HG03378 (cell line): ENCODE data around the gene PHLDA2.
A peak's percentile ranks its signal among the peaks of the same experiment; 100 is the strongest.
"Not testable (repeated sequence)": the region's sequence is repeated elsewhere in the genome, so short reads cannot be mapped to it uniquely, and the experiment has no call there.

Source experiments
- ATAC-seq: cut with Tn5 transposase; IDR thresholded peaks from one replicate; pipeline ENCODE4 v1.9.1; 2021; ENCODE audit warnings: mild to moderate bottlenecking, moderate library complexity; ENCODE audit not compliant: unreplicated experiment

The PHLDA2 gene

DNA sequence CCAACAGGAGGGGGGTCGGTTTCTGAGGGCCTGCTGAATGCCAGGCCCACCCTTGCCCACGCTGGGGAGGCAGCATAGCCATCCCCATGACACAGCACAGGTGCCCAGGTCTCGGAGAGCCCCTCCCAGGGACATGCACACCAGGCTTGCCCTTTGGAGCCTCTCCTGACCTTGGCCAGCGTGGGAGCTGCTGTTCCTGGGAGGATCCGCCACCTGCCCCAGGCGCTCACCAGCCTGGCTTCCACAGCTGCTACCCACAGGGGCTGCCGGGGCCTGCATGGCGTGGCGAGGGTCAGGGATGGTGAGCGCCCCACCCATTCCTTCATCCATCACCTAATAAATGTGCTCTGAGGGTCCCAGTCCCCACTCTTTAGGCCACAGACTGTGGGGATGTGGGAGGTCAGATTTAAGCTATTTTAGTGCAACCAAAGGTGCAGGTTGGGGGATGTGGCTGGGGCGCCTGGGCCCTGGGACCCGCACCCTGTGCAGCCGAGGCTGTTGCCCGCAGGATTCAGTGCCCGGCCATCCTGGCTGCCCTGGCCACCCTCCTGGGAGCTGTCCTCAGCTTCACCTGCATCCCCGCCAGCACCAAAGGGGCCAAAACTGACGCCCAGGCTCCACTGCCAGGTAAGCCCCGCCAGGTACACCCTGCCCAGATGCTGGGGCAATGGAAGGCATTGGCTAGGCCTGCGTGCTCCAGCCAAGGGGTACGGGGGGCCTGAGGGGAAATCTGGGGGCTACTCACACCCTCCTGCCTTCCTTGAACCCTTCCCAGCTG is 12.9 kb downstream of the PHLDA2 start:
- no peak for ATAC-seq

DNA sequence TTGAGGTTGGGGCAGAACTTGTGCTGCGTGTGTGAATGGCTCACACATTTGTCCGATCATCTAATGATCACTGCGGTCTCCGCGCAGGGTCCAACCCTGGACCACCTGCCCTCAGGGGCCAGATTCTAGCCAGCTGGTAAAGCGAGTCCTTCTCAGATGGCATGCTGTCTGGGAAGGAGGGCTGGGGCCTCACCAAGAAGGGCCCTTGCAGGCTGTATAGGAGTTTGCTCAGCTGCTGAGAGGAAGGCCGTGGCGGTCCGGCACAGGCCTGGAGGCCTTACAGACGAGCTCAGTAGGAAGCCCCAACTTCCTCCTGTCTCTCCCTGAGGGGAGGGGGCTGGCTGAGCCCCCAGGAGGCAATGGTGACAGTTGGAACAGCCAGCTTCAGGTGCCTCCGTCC is 13.7 kb downstream of the PHLDA2 start:
- ATAC-seq = no peak

DNA sequence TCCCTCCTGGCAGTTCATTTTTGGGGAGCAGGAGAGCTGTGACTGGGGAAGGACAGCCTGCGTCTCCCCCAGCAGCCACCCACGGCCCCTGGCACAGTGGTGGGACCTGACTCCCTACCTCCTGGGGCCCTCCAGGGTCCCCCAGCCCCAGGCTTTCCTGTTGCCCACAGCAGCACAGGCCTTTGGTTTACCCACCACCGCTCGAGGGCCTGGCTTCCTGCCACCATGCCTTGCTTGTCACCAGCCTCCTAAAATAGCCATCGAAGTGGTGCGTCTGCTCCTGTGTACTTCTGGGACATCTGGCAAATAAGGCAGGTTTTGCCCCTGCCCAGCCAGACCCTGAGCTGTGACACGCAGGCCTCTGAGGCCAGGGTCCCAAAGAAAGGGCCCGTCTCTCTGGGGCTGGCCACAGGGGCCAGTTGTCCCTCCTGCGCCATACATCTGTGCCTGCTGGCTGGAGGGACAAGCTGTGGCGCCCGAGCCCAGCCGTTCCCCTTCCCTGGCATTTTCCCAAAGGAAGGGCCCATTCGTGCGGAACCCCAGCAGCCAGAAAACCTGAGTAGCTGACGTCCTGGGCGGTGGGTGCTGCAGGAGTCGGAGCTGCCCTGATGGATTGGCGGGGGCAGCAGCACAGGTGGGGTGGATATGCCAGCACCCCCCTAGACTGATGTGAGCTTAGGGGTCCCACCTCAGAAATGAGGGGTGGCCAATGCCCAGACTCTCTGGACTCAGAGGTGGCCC is 14.6 kb downstream of the PHLDA2 start:
- no peak for ATAC-seq

DNA sequence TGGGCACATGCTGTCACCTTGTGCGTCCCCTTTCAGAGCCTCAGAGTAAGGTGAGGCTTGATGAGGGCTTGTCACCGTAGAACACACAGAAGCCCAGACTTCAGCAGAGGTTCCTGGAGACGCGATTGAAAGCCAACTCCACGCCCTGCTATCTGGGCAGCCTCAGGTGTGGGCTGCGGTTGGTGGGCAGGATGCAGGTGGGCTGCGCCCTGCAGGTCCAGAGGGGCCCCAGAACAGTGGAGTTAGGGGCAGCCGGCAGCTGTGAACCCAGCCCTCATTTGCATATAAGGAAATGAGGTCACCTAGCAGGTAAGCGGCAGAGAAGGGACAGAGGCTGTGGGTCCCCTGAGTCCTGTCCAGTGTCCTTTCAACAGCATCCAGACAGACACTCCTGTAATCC is 15.4 kb downstream of the PHLDA2 start:
- no peak for ATAC-seq

DNA sequence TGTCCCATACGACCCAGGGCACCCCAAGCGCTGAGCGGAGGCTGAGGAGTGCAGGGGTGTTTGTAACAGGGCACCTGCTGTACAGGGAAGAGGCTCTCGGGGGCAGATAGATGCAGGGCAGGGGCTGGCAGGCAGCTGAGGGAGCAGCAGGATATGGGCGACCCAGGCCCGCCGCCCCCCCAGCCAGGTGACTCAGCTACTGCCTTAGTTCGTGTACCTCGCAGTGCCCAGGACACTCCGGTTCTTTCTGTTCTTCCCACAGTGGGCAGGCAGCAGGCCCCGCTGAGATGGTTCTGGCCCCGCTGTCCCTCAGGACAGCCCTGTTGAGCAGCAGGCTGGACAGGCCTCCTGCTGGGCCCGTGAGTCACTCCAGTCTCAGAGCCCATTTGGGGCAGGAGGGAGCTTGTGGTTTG is 16.2 kb downstream of the PHLDA2 start:
- ATAC-seq = no peak

DNA sequence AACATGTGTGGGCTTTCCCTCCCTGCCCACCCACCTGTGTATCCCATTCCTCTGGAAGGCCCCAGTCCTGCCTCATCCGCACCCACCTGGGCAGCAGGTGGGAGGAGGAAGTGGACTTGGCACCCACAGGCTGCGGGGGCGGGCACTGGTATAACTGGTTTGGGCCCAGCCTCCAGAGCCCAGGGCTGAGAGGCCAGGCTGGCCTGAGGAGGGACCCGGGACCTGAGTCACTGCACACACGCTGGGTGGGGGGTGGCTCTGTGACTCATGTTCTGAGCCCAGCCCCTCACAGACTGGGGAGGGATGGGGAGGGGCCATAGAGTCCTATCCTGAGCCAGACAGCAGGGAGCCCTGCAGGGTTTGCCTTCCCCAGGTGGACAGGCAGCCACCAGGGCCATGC is 16.7 kb downstream of the PHLDA2 start:
- ATAC-seq = no peak

DNA sequence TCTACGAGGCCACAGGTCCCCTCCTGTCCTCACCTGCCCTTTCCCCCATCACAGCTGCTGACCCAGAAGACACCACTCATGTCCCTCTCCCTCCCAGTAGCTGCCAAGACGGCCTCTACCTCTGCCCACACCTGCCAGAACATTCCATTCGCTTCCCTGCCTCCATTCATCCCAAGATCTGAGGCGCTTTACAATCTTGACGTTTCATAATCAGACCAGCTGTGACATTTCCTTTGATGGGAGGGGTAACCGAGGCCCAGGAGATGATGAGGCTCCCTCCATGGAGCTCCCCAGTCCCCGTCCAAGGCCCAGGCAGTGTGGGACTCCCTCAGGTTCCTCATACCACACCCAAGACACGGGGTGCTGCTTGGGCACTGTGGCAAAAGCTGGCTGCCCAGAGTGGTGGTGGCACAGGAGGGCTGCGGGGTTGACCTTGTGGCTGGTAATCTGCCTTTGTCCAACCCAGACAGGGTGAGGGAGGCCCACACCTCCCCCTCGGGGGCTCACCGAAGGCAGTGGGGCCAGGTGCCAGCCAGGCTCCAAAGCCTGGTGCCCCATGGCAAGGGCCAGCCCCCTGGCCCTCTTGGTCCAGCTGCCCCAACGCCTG is 17.3 kb downstream of the PHLDA2 start:
- ATAC-seq = no peak

DNA sequence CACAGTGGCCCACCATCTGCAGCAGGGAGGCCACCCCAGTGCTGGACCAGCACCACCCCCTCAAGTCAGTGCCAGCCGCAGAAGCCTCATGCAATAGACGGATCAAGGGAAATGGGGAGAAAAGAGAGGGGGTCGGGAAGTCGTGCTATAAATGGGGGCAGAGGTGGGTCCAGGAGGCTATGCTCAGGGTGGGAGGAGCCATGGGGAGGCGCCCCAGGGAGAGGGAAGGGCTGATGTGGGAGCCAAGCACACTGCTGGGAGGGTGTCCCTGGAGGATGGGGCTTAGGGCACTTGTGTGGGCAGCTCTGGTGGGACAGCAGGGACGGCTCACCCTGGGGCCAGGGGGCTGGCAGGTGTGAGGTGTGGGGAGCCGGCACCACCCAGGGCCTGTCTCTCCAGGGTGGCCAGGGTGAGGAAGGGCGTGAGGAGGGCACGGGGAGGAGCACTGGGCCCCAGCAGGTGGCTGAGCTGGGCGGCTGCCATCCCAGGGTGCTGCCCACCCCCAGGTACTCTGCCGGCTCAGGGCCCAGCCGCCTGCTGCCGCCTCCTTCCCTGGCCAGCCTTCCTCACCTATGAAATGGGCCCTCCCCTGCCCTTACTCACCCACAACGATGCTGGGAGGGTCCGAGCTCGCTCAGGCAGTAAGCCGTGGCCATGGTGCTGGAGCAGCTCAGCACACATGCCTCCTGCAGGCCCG is 18.0 kb downstream of the PHLDA2 start:
- ATAC-seq = no peak

DNA sequence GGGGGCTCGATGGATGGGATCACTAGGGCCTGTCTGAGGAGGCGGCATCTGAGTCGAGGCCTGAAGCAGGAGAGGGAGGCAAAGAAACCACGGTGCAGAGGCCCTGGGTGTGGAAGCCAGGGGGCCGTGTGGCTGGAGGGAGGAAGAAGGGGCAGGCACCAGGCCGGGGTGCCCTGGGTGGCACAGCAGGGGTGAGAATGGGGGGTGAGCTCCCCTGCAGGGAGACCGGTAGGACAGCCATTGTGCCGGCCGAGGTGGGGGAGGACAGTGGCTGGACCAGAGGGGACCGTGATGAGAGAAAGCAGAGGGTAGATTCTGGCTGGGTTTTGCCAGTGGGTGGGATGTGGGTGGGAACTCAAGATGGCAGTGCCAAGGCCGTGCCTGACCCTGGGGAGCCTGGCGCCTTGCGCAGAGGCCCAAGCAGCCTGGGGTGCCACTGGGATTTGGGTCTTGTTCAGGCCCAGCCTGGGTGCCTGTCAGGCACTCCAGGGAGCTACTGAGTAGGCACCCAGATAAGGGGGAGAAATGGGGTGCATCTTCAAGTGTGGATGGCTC is 18.7 kb downstream of the PHLDA2 start:
- no peak for ATAC-seq

DNA sequence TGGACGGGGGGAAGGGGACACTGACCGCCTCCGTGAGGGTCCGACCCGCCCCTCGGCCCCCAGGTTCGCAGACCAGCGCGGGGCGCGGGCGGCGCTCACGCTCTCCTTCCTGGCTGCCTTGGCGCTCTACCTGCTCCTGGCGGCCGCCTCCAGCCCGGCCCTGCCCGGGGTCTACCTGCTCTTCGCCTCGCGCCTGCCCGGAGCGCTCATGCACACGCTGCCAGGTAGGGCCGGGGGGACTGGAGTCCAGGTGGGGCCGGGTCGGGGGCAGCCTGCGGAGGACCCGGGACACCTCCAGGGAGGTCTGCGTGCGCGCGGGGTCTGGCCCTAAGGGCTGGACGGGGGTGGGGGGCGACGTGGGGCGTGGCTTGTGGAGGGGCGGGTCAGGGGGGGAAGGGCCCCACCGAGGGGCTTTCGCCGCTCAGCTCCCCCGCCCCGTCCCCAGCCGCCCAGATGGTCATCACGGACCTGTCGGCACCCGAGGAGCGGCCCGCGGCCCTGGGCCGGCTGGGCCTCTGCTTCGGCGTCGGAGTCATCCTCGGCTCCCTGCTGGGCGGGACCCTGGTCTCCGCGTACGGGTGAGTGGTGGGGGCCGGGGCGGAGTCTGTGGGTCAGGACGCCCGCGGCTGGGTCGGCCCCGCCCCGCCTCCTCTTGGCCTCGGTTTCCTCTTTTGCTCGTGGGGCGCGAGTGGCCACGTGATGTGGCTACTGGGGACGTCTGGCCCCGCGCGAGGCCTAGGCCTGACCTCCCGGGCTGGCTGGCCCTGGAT is 19.9 kb downstream of the PHLDA2 start:
- no peak for ATAC-seq

DNA sequence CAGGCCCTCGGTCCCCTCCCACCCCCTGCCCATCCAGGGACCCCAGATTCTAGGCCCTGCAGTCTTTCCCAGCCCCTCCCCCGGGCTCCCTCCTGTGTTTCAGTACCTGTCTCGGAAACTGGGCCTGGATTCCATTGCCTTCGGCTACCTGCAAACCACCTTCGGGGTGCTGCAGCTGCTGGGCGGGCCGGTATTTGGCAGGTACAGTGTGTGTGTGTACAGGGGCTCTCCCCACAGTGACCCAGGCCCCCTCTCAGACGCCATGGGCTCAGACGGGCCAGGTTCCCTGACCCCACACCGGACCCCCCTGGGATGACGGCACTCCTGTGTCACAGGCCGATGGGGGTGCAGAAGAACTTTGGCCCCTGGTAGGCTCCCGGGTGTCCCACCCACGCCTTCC is 21.1 kb downstream of the PHLDA2 start:
- no peak for ATAC-seq

DNA sequence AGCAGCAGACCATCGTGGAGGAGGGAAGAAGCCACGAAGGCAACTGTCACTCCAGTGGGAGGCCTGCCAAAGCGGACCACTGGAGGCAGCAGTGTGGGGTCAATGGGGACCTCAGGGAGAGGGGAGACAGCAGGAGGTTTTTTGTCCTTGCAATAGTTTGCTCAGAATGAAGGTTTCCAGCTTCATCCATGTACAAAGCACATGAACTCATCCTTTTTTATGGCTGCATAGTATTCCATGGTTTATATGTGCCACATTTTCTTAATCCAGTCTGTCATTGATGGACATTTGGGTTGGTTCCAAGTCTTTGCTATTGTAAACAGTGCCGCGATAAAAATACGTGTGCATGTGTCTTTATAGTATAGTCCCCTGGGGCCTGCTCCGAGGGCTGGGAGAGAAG is 23.9 kb downstream of the PHLDA2 start:
- not testable (repeated sequence) for ATAC-seq

DNA sequence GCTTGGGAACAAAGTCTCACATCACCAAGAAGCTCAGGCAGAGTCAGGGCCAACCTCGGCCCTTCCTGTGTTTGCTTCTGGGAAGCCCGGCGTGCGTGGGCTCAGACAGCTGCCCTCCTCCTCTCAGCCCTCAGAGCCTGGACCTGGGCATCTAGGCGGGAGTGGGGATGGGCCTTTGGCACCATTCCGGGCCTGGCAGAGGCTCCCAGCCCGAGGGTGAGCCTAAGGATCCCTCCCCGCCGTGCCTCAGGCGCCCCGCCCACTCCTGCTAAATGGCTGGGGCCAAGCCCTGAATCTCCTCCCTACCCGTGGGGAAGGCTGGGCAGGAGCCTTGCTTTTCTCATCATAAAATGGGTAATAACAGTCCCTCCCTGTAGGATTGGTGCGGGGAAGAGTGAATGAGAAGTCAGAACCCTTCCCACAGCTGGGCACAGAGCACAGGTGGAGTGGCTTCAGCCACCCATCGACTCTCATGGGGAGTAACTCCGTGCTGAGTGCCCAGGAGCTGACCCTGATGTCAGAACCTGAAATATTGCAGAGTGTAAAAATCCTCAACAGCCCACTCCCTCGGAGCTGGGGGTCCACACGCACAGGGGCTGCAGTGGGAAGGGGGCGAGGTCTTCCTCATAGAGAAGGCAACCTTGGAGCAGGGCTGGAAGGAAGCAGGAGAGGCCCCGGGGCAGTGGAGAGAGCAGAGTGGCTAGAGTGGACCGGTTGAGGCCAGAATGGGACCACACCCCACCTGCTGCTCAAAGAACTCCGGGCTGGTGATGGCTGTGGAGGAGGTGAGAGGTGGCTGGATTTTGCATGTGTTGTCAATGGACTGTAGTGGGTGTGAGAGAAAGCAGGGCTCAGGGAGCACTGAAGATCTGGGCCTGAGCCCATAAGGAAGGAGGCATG is 24.8 kb downstream of the PHLDA2 start:
- ATAC-seq = no peak

DNA sequence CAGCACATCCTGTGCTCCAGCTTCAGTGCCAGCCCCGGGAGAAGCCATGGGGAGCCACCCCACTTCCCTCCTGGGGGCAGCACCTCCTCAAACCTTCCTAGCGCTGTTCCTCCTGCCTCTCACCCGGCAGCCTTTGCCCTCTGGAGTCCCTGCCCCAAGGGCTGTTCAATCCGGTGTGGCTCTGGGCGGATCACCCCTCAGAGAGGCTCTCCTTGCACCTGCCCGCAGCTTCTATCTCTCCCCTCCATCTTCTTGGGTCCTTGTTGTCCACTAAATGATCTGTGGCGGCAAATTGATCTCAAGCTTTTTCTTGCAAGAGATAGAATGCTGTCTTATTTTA is 25.6 kb downstream of the PHLDA2 start:
- no peak for ATAC-seq

DNA sequence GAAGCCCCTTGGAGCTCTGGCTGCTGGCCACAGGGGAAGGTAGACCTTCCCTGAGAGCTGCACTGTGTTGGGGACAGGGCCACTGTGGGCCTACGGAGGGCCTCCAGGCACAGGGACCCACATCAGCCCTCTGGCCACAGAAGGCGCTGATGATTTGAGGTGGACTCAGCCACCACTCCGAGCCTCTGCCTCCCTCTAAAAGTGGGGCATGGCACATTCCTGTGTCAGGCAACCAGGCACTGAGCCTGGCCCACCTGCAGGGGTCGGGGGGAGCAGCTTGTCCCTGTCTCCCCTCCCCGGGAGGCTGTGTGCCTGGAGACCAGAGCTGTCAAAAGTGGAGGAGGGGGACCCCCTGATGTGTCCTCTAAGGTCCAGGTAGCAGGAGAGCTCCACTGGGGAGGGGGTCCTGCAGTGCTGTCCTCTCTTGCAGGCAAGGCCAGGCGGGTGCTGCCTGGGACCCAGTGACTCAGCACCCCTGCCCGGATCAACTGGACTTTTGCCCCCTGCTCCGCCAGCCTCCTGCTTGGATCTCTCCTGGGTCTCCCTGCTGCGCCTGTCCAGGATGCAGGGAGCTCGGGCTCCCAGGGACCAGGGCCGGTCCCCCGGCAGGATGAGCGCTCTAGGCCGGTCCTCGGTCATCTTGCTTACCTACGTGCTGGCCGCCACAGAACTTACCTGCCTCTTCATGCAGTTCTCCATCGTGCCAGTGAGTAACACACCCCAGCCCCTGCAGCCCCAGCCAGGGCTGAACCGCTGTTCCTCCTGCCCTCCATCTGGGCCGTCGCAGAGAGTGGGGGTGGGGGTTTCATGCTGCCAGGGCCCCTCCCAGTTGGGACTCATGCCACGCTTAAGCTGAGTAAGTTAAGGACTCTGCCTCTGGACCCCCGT is 26.2 kb downstream of the PHLDA2 start:
- peak; percentile 10 for ATAC-seq

DNA sequence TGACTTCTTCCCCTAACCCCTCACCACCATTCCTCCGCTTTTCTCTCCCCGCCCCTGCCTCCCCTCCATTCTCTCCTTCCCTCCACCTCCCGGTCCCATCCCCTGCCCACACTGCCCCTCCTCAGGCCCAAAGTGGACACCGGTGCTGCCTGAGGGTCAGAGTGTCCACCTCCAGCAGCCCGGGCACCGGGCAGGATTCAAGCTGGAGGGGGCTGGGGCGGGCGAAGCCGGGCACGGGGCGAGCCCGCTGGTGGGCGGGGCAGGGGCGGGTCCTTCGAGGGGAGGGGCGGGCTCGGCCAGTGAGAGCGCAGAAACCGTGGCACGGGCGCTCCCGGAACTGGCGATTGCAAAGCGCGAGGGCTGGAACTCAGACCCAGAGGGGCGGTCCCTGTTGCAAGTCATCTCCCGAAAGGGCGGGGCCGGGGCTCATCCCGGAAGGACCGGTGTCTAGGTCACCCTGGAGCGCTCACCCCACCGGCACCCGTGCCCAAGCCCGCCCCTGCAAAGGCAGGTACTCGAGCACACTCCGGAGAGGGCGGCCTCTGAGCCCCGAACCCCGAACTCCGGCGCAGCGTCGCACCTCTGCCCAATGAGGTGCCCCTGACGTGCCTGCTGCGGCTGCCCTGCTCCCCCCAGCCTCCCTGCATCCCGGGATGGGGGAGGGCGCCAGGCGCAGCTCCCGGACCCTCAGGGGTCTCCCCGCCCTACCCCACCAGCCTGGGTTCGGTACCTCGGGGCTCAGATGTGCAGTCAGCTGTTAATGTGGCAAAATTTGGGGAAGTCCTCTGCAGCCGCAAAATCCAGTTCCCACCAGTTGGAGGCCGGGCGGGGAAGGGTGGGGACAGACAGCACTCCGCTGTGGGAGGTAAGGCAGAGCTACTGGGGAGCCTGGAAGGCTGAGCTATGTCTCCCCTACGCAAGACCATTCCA is 27.1 kb downstream of the PHLDA2 start:
- ATAC-seq = peak; percentile 86

DNA sequence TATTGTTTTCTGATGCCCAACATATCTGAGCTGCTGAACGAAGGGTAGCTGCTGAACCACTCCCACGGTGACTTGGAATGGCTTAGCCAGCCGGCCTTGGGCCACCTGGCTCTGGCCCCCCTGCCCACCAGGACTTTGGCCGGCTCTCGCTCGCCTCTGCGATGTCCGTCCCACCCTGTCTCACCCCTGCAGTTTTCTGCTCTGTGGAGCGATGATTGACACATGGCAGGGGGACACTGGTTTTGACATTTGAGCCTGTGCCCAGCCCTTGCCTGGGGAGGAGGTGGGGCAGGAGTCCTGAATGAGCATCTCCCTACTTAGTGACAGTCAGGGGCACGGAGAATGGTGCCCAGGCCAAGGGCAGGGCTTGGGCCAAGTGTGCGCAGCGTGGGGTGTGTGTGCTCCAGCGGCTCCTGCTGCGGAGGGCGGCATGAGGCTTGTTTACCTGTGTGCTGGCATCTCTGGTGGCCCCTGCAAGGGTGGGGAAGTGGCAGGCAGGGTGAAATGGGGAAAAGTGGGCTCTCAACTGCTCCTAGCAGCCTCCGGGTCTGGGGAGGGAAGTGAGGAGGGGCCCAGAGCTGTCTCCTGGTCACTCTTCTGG is 27.9 kb downstream of the PHLDA2 start:
- no peak for ATAC-seq
